Choroid plexus epithelial cell (primary cell): Measurements from ENCODE around the gene PNMA6F.

Experiments used
- DNase-seq: peaks from one replicate; pipeline ENCODE4 v3.0.0-alpha.2; 2010; ENCODE audit warnings: low read depth
- H3K4me3 ChIP-seq: 2 replicates; pipeline ENCODE4 v1.5.1; 2011; ENCODE audit warnings: low read depth, mild to moderate bottlenecking, control low read depth, low read length, moderate library complexity
- CTCF ChIP-seq: conservative IDR thresholded peaks from 2 replicates; pipeline ENCODE4 v1.5.1; 2011; ENCODE audit warnings: low read depth, mild to moderate bottlenecking, control low read depth, inconsistent platforms, low read length, moderate library complexity

PNMA6F gene

GRCh38 chrX:153347530-153347929 lies 26.0 kb upstream of the PNMA6F start:
- TF ChIP-seq CTCF, result no peak
- no peak for DNase-seq
- no peak overlapping the region for H3K4me3 ChIP-seq

GRCh38 chrX:153343674-153344073 lies 22.1 kb upstream of the PNMA6F start:
- no peak for DNase-seq
- no peak for TF ChIP-seq CTCF
- H3K4me3 ChIP-seq, result no peak overlapping the region

- no peak for DNase-seq
- no peak for TF ChIP-seq CTCF
- no peak overlapping the region for H3K4me3 ChIP-seq
Observed at GRCh38 chrX:153342762-153343558, 21.4 kb upstream of the PNMA6F start.

GRCh38 chrX:153340111-153340510 lies 18.5 kb upstream of the PNMA6F start:
- no peak overlapping the region for H3K4me3 ChIP-seq
- DNase-seq, result no peak
- TF ChIP-seq CTCF, result no peak

GRCh38 chrX:153339662-153340061 lies 18.1 kb upstream of the PNMA6F start:
- no peak for DNase-seq
- TF ChIP-seq CTCF, result no peak
- H3K4me3 ChIP-seq, result no peak overlapping the region

GRCh38 chrX:153338836-153339235 lies 17.3 kb upstream of the PNMA6F start:
- no peak for DNase-seq
- TF ChIP-seq CTCF, result no peak
- H3K4me3 ChIP-seq, result no peak overlapping the region

- TF ChIP-seq CTCF, result no peak
- DNase-seq, result no peak
- H3K4me3 ChIP-seq, result no peak overlapping the region
Observed at GRCh38 chrX:153336988-153337387, 15.4 kb upstream of the PNMA6F start.
